Neural crest cell (in vitro differentiated cells): Measurements from ENCODE around the gene SGMS1. TPM values are rescaled to one million over a fixed set of nuclear protein-coding genes. Genes with fewer than 3 reads are reported as not detected.

ENCODE experiments used
- DNase-seq: peaks from one replicate; pipeline ENCODE4 v3.0.0; 2021; ENCODE audit warnings: low read depth, mixed read lengths, low spot score
- H3K27ac Mint-ChIP-seq: one replicate; pipeline ENCODE4 v1.8.0; 2021; ENCODE audit warnings: mild to moderate bottlenecking, mixed read lengths; ENCODE audit not compliant: unreplicated experiment
- H3K27me3 Mint-ChIP-seq: 2 replicates; pipeline ENCODE4 v1.8.0; 2021; ENCODE audit warnings: low read depth, mild to moderate bottlenecking, mixed read lengths
- H3K36me3 Mint-ChIP-seq: 2 replicates; pipeline ENCODE4 v1.8.0; 2021; ENCODE audit warnings: low read depth, mild to moderate bottlenecking, mixed read lengths
- H3K4me1 Mint-ChIP-seq: 2 replicates; pipeline ENCODE4 v1.8.0; 2021; ENCODE audit warnings: mixed read lengths
- H3K4me3 Mint-ChIP-seq: one replicate; pipeline ENCODE4 v1.8.0; 2021; ENCODE audit warnings: mild to moderate bottlenecking, mixed read lengths
- H3K9me3 Mint-ChIP-seq: 2 replicates; pipeline ENCODE4 v1.8.0; 2021; ENCODE audit warnings: mixed read lengths
- CTCF ChIP-seq: fragments of 200-600 bp; sonication (generic); conservative IDR thresholded peaks from 2 replicates; pipeline ENCODE4 v1.5.0; 2021; ENCODE audit warnings: antibody characterized with exemption, mild to moderate bottlenecking
- total RNA-seq: library from RNA; stranded (reverse); gene quantifications from 2 replicates; pipeline ENCODE4 v1.2.1, GENCODE V29; 2021

SGMS1 gene
- total RNA-seq, 1 donor from 2014 or later = 14.4 TPM

- Mint-ChIP-seq H3K36me3 (no peaks in the 10 kb centered on the region), H3K27me3 (no peaks in the 10 kb centered on the region), H3K4me1 (peaks cover 14% of the 10 kb centered on the region), H3K9me3 (no peaks in the 10 kb centered on the region), H3K27ac (peak overlapping the region; percentile 85), H3K4me3 (no peak overlapping the region)
- no peak for TF ChIP-seq CTCF
- DNase-seq = no peak
Measured at GRCh38 chr10:50604049-50604640, 19.6 kb downstream of the SGMS1 start.

GRCh38 chr10:50603151-50603850 lies 20.5 kb downstream of the SGMS1 start:
- H3K27ac Mint-ChIP-seq = no peak overlapping the region

GRCh38 chr10:50601974-50602373 lies 21.8 kb downstream of the SGMS1 start:
- H3K27ac Mint-ChIP-seq = no peak overlapping the region
- no peak for DNase-seq
- no peaks in the 10 kb centered on the region for H3K9me3 Mint-ChIP-seq
- H3K36me3 Mint-ChIP-seq = no peaks in the 10 kb centered on the region
- peaks cover 14% of the 10 kb centered on the region for H3K4me1 Mint-ChIP-seq
- no peak for TF ChIP-seq CTCF
- no peaks in the 10 kb centered on the region for H3K27me3 Mint-ChIP-seq
- H3K4me3 Mint-ChIP-seq = no peak overlapping the region

More at GRCh38 chr10:50603151-50603850, 20.5 kb downstream of the SGMS1 start:
- Mint-ChIP-seq H3K9me3 (no peaks in the 10 kb centered on the region), H3K36me3 (no peaks in the 10 kb centered on the region), H3K27me3 (no peaks in the 10 kb centered on the region), H3K4me1 (peaks cover 14% of the 10 kb centered on the region), H3K4me3 (no peak overlapping the region)
- no peak for DNase-seq
- no peak for TF ChIP-seq CTCF

GRCh38 chr10:50600831-50601477 lies 22.8 kb downstream of the SGMS1 start:
- Mint-ChIP-seq H3K9me3 (no peaks in the 10 kb centered on the region), H3K27ac (peak overlapping the region; percentile 45), H3K4me3 (no peak overlapping the region), H3K4me1 (peaks cover 11% of the 10 kb centered on the region), H3K27me3 (no peaks in the 10 kb centered on the region), H3K36me3 (no peaks in the 10 kb centered on the region)
- TF ChIP-seq CTCF = no peak
- no peak for DNase-seq

- H3K4me3 Mint-ChIP-seq = no peak overlapping the region
- H3K27me3 Mint-ChIP-seq = no peaks in the 10 kb centered on the region
- H3K36me3 Mint-ChIP-seq = no peaks in the 10 kb centered on the region
- no peak overlapping the region for H3K27ac Mint-ChIP-seq
- H3K4me1 Mint-ChIP-seq = peaks cover 8% of the 10 kb centered on the region
- TF ChIP-seq CTCF = no peak
- no peaks in the 10 kb centered on the region for H3K9me3 Mint-ChIP-seq
- no peak for DNase-seq
Measured at GRCh38 chr10:50600286-50600685, 23.5 kb downstream of the SGMS1 start.
